Suprapubic skin (tissue), 4 donors: ENCODE data around the gene MPZL3.

Experiments
- CTCF ChIP-seq, 2 donors: fragments of 200-600 bp in 1 of 2; fragments of 450-650 bp in 1 of 2; sonication (generic) in 1 of 2; IDR thresholded peaks; one replicate each; pipeline ENCODE4 v1.5.1; 2016 to 2019; ENCODE audit warnings: antibody characterized with exemption in 2 of 2, mild to moderate bottlenecking in 1 of 2, moderate library complexity in 1 of 2
- EP300 ChIP-seq: sonication (generic); formaldehyde crosslinking; IDR thresholded peaks from one replicate; pipeline ENCODE4 v1.6.1; 2017; ENCODE audit warnings: antibody characterized with exemption
- POLR2A ChIP-seq, 2 donors: fragments of 450-650 bp; IDR thresholded peaks; one replicate each; pipeline ENCODE4 v1.6.1; 2017; ENCODE audit warnings: antibody characterized with exemption in 2 of 2, mild to moderate bottlenecking in 2 of 2, moderate library complexity in 2 of 2
- POLR2AphosphoS5 ChIP-seq, 3 donors: sonication (generic); formaldehyde crosslinking; IDR thresholded peaks; one replicate each; pipeline ENCODE4 v1.6.1; 2017; ENCODE audit warnings: antibody characterized with exemption in 3 of 3

GRCh38 chr11:118247041-118247440, 5.1 kb downstream of the MPZL3 start:
- TF ChIP-seq POLR2AphosphoS5 (IDR thresholded peaks at IDR 0.05): no peak
- TF ChIP-seq CTCF (IDR thresholded peaks at IDR 0.05): no peak
- TF ChIP-seq POLR2A (IDR thresholded peaks at IDR 0.05): no peak
- no peak for TF ChIP-seq EP300
